H9 (cell line): ENCODE data around the gene PPFIBP1. TPM values are rescaled to one million over a fixed set of nuclear protein-coding genes. Genes with fewer than 3 reads are reported as not detected.

Experiments
- DNase-seq: peaks from one replicate; pipeline ENCODE4 v3.0.0-alpha.2; 2017
- H2AFZ ChIP-seq: one replicate; pipeline ENCODE4 v1.6.1; 2013; ENCODE audit warnings: mild to moderate bottlenecking, low read length, control low read depth, moderate library complexity
- H2AK5ac ChIP-seq: 2 replicates; pipeline ENCODE4 v1.6.1; 2013; ENCODE audit warnings: low read length, control low read depth, mixed read lengths; ENCODE audit not compliant: insufficient read length
- H2BK120ac ChIP-seq: one replicate; pipeline ENCODE4 v1.6.1; 2013; ENCODE audit warnings: low read depth, mild to moderate bottlenecking, low read length, control low read depth, inconsistent platforms; ENCODE audit not compliant: poor library complexity, severe bottlenecking
- H2BK12ac ChIP-seq: 2 replicates; pipeline ENCODE4 v1.6.1; 2013; ENCODE audit warnings: low read length, control low read depth, mixed read lengths, low read depth; ENCODE audit not compliant: insufficient read length
- H2BK15ac ChIP-seq: 2 replicates; pipeline ENCODE4 v1.6.1; 2013; ENCODE audit warnings: low read depth, low read length, control low read depth
- H2BK20ac ChIP-seq: one replicate; pipeline ENCODE4 v1.6.1; 2013; ENCODE audit warnings: low read depth, mild to moderate bottlenecking, low read length, control low read depth, inconsistent platforms; ENCODE audit not compliant: poor library complexity, severe bottlenecking
- H2BK5ac ChIP-seq: 2 replicates; pipeline ENCODE4 v1.6.1; 2013; ENCODE audit warnings: low read length, control low read depth, mixed read lengths; ENCODE audit not compliant: insufficient read length
- H3K14ac ChIP-seq: 2 replicates; pipeline ENCODE4 v1.6.1; 2013; ENCODE audit warnings: low read length, control low read depth; ENCODE audit not compliant: insufficient read depth
- H3K18ac ChIP-seq: 2 replicates; pipeline ENCODE4 v1.6.1; 2013; ENCODE audit warnings: low read depth, mild to moderate bottlenecking, mixed read lengths, low read length, control low read depth; ENCODE audit not compliant: insufficient read length
- H3K23ac ChIP-seq: 2 replicates; pipeline ENCODE4 v1.6.1; 2013; ENCODE audit warnings: low read length, control low read depth, mixed read lengths, low read depth; ENCODE audit not compliant: insufficient read length
- H3K23me2 ChIP-seq: 2 replicates; pipeline ENCODE4 v1.6.1; 2013; ENCODE audit warnings: low read depth, mild to moderate bottlenecking, mixed read lengths, low read length, control low read depth; ENCODE audit not compliant: insufficient read length, poor library complexity, severe bottlenecking
- H3K27ac ChIP-seq: 2 replicates; pipeline ENCODE4 v1.5.1; 2013; ENCODE audit warnings: low read length, control low read depth, mixed read lengths, low read depth; ENCODE audit not compliant: insufficient read length
- H3K27me3 ChIP-seq: 2 replicates; pipeline ENCODE4 v1.6.1; 2013; ENCODE audit warnings: low read length, control low read depth, inconsistent platforms; ENCODE audit not compliant: insufficient read depth
- H3K4ac ChIP-seq: 2 replicates; pipeline ENCODE4 v1.6.1; 2013; ENCODE audit warnings: low read depth, mild to moderate bottlenecking, control low read depth, inconsistent platforms, low read length, moderate library complexity
- H3K4me1 ChIP-seq: 2 replicates; pipeline ENCODE4 v1.6.1; 2013; ENCODE audit warnings: low read length, control low read depth, inconsistent platforms; ENCODE audit not compliant: insufficient read depth
- H3K4me2 ChIP-seq: 2 replicates; pipeline ENCODE4 v1.6.1; 2013; ENCODE audit warnings: low read length, control low read depth, mixed read lengths; ENCODE audit not compliant: insufficient read length, insufficient read depth
- H3K56ac ChIP-seq: 2 replicates; pipeline ENCODE4 v1.6.1; 2013; ENCODE audit warnings: low read depth, mild to moderate bottlenecking, mixed read lengths, low read length, control low read depth; ENCODE audit not compliant: insufficient read length
- H3K79me1 ChIP-seq: 2 replicates; pipeline ENCODE4 v1.6.1; 2013; ENCODE audit warnings: low read depth, mild to moderate bottlenecking, moderate library complexity, low read length, control low read depth, inconsistent platforms; ENCODE audit not compliant: insufficient read depth, poor library complexity, severe bottlenecking
- H3K79me2 ChIP-seq: 2 replicates; pipeline ENCODE4 v1.6.1; 2013; ENCODE audit warnings: low read length, control low read depth, inconsistent platforms; ENCODE audit not compliant: insufficient read depth
- H3K9ac ChIP-seq: 2 replicates; pipeline ENCODE4 v1.6.1; 2013; ENCODE audit warnings: low read length, control low read depth, mixed read lengths; ENCODE audit not compliant: insufficient read length; ENCODE audit errors: extremely low read depth
- H3K9me3 ChIP-seq: one replicate; pipeline ENCODE4 v1.6.1; 2013; ENCODE audit warnings: low read depth, low read length, inconsistent platforms; ENCODE audit not compliant: control insufficient read depth
- H3T11ph ChIP-seq: one replicate; pipeline ENCODE4 v1.6.1; 2013; ENCODE audit warnings: mild to moderate bottlenecking, low read length, control low read depth, inconsistent platforms
- H4K20me1 ChIP-seq: one replicate; pipeline ENCODE4 v1.6.1; 2013; ENCODE audit not compliant: control insufficient read depth, insufficient read length, insufficient read depth
- H4K5ac ChIP-seq: 2 replicates; pipeline ENCODE4 v1.6.1; 2013; ENCODE audit warnings: low read depth, mild to moderate bottlenecking, mixed read lengths, low read length, control low read depth; ENCODE audit not compliant: insufficient read length
- H4K8ac ChIP-seq: replicated peaks from 2 replicates; pipeline ENCODE4 v1.6.1; 2013; ENCODE audit warnings: low read length, control low read depth, mixed read lengths, low read depth; ENCODE audit not compliant: insufficient read length
- H4K91ac ChIP-seq: 2 replicates; pipeline ENCODE4 v1.6.1; 2013; ENCODE audit warnings: low read depth, mild to moderate bottlenecking, moderate library complexity, mixed read lengths, low read length, control low read depth; ENCODE audit not compliant: insufficient read length
- H3K27ac Mint-ChIP-seq, 3 experiments: 2 replicates in 2 of 3; 3 replicates in 1 of 3; pipeline ENCODE4 v1.8.0; 2020 to 2021; ENCODE audit warnings: mixed read lengths in 3 of 3, mild to moderate bottlenecking in 1 of 3, moderate library complexity in 1 of 3
- H3K27me3 Mint-ChIP-seq: 2 replicates; pipeline ENCODE4 v1.8.0; 2021; ENCODE audit warnings: low read depth, mild to moderate bottlenecking, moderate library complexity, mixed read lengths
- H3K36me3 Mint-ChIP-seq, 3 experiments: 2 replicates in 2 of 3; 3 replicates in 1 of 3; pipeline ENCODE4 v1.8.0; 2020 to 2021; ENCODE audit warnings: low read depth in 3 of 3, mixed read lengths in 3 of 3; ENCODE audit not compliant: insufficient read depth in 1 of 3
- H3K4me1 Mint-ChIP-seq, 2 experiments: 2 replicates each; pipeline ENCODE4 v1.8.0; 2020; ENCODE audit warnings: mixed read lengths in 2 of 2
- H3K4me3 Mint-ChIP-seq, 2 experiments: 2 replicates in 1 of 2; 3 replicates in 1 of 2; pipeline ENCODE4 v1.8.0; 2020 to 2021; ENCODE audit warnings: mild to moderate bottlenecking in 2 of 2, mixed read lengths in 2 of 2, moderate library complexity in 1 of 2
- H3K9me3 Mint-ChIP-seq, 2 experiments: 2 replicates in 1 of 2; 3 replicates in 1 of 2; pipeline ENCODE4 v1.8.0; 2020; ENCODE audit warnings: mild to moderate bottlenecking in 2 of 2, mixed read lengths in 2 of 2, moderate library complexity in 1 of 2
- WGBS: extraction: QIAGEN DNeasy Blood & Tissue Kit; methylation state at CpG from one replicate; pipeline ENCODE4 v1.1.7; 2013; ENCODE audit warnings: missing lambda C conversion rate, low lambda C conversion rate, mixed read lengths; ENCODE audit not compliant: insufficient read length; ENCODE audit errors: extremely low coverage; 5-methylcytosine and 5-hydroxymethylcytosine counted together
- total RNA-seq: library from RNA; stranded (reverse); gene quantifications from 2 replicates; pipeline ENCODE4 v1.2.1, GENCODE V29; 2021
- TF ChIP-seq, protein P1 (sequence below): fragments of 200-600 bp; sonication (generic); conservative IDR thresholded peaks from 3 replicates; pipeline ENCODE4 v1.8.0; 2021; ENCODE audit warnings: antibody characterized with exemption, mild to moderate bottlenecking

Gene PPFIBP1
- total RNA-seq, 1 experiment from 2014 or later, result 29.2 TPM

DNA sequence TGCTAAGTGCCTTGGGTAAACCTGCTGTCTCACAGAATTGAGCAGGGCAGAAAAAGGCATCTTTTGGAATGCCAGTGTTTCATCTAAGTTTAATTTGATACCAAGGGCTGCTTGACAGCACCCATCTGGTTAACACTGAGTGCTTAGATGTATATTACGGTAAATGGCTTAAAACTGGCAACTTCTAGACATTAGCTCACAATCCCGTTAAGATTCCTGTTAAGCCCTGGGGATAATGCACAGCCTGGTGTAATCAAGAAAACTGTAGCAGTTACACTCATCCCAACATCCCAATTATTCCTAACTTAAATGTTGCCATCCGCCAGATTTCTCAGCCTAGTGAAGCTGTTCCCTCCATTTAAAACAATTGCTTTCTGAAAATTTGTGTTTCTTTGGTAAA is 29.9 kb downstream of the PPFIBP1 start:
- no peak overlapping the region for H3K4me2 ChIP-seq
- H2BK15ac ChIP-seq, result no peak overlapping the region
- Mint-ChIP-seq H3K27ac (no peak overlapping the region), H3K9me3 (no peaks in the 10 kb centered on the region), H3K36me3 (no peaks in the 10 kb centered on the region), H3K4me1 (peaks cover 33 to 47% of the 10 kb centered on the region in 2 experiments), H3K27me3 (no peaks in the 10 kb centered on the region), H3K4me3 (no peak overlapping the region)
- no peak overlapping the region for H4K91ac ChIP-seq
- no peaks in the 10 kb centered on the region for H3K9me3 ChIP-seq
- TF ChIP-seq, protein P1, sequence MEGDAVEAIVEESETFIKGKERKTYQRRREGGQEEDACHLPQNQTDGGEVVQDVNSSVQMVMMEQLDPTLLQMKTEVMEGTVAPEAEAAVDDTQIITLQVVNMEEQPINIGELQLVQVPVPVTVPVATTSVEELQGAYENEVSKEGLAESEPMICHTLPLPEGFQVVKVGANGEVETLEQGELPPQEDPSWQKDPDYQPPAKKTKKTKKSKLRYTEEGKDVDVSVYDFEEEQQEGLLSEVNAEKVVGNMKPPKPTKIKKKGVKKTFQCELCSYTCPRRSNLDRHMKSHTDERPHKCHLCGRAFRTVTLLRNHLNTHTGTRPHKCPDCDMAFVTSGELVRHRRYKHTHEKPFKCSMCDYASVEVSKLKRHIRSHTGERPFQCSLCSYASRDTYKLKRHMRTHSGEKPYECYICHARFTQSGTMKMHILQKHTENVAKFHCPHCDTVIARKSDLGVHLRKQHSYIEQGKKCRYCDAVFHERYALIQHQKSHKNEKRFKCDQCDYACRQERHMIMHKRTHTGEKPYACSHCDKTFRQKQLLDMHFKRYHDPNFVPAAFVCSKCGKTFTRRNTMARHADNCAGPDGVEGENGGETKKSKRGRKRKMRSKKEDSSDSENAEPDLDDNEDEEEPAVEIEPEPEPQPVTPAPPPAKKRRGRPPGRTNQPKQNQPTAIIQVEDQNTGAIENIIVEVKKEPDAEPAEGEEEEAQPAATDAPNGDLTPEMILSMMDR, result no peak
- no peak overlapping the region for H2AK5ac ChIP-seq
- H3T11ph ChIP-seq, result no peak overlapping the region
- H3K18ac ChIP-seq, result no peak overlapping the region
- H3K27ac ChIP-seq, result no peak overlapping the region
- H3K56ac ChIP-seq, result no peak overlapping the region
- no peaks in the 10 kb centered on the region; the same call in 1 of the 2 replicates for H3K4me1 ChIP-seq
- DNase-seq, result no peak
- H3K23ac ChIP-seq, result no peak overlapping the region
- H4K5ac ChIP-seq, result no peak overlapping the region
- no peak overlapping the region for H2BK20ac ChIP-seq
- no peaks in the 10 kb centered on the region for H3K79me2 ChIP-seq
- H3K4ac ChIP-seq, result no peak overlapping the region
- no peak overlapping the region for H4K8ac ChIP-seq
- H2BK5ac ChIP-seq, result no peak overlapping the region
- H3K23me2 ChIP-seq, result no peaks in the 10 kb centered on the region
- no peak overlapping the region for H3K14ac ChIP-seq
- WGBS, result no CpG with 5 or more reads among the region's 3 CpGs
- H2AFZ ChIP-seq, result no peak overlapping the region
- no peak overlapping the region for H2BK120ac ChIP-seq
- H3K9ac ChIP-seq, result no peak overlapping the region
- no peaks in the 10 kb centered on the region for H4K20me1 ChIP-seq
- H3K27me3 ChIP-seq, result no peaks in the 10 kb centered on the region
- no peaks in the 10 kb centered on the region for H3K79me1 ChIP-seq
- no peak overlapping the region for H2BK12ac ChIP-seq
